GM18909 (cell line): ENCODE data around the gene ERICH2.

ENCODE experiments used
- ATAC-seq: cut with Tn5 transposase; IDR thresholded peaks from one replicate; pipeline ENCODE4 v1.9.1; 2021; ENCODE audit warnings: mild to moderate bottlenecking; ENCODE audit not compliant: unreplicated experiment, poor library complexity

The ERICH2 gene

DNA sequence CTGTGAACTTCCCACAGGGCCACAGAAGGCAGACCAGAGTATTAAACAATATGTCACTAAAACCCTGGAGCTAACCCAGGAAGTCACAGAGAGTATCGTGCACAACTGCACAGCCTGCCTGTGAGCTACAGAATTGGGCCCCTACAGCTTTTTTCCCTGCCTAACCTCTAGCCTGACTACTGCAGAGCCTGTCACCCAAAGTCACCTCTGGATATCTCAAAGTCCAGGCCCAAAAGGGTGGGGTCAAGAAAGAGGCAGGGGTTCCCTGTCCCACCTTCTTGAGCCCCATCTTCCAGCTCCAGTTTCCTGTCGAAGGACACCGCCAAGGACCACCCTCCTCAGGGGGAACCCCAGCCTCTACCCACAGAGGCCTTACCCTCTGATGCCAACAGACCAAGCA, 60.0 kb downstream of the ERICH2 start:
- no peak for ATAC-seq

DNA sequence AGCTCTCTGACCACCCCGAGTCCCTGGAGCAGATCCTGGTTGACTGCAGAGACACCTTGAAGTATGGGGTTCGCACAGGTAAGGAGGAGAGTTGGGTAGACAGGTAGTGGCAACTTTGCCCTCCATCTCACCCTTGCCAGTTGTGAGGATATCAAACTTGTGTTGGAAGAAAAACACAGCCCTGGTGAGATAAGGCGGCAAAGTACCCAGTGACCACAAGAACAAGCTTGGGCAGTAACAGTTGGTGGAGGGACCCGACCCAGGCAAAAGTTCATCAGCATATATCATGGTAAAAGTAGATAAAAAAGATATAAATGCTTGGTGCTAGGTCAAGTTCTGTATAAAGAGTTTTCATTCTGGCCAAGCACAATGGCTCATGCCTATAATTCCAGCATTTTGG, 60.9 kb downstream of the ERICH2 start:
- no peak for ATAC-seq

DNA sequence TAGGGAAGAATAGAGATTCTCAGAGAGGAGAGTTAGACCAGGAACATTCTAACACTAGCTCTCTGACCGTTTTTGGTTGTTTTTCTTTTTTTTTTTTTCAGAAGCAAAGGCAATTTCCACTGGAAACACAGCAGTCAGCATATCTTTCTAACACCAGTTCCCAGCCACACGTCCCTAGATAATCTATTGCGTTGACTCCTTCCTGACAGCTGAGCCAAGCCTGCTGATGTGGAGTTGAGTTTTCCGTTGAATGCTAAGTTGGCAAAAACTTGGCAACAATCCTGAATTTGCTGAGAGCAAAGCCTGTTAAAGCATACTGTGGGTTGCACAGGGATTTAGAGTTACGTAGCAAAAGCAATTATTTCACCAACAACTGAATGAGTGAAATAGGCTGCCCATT, 65.8 kb downstream of the ERICH2 start:
- no peak for ATAC-seq

DNA sequence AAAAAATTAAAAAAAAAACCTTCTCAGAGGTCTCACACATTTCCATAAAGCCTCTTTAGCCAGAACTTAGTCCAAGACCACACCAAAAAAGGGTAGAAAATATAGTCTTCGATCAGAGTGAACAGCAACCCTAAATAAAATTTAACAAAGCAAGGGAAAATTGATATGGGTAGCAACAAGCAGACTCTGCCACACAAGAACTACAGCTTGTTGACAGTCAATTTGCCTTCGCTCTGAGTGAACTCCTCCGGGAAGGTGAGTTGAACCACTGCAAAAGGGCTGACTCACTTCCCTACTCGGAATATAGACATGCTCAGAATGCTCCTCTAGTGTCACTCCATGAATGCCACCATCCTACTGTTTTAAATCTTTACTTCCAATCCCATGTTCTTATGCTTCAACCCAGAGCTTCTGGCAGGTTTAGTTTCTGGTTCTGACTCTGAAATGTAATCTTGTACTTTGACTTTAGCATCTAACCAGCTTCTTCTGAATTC, 70.6 kb downstream of the ERICH2 start:
- no peak for ATAC-seq

DNA sequence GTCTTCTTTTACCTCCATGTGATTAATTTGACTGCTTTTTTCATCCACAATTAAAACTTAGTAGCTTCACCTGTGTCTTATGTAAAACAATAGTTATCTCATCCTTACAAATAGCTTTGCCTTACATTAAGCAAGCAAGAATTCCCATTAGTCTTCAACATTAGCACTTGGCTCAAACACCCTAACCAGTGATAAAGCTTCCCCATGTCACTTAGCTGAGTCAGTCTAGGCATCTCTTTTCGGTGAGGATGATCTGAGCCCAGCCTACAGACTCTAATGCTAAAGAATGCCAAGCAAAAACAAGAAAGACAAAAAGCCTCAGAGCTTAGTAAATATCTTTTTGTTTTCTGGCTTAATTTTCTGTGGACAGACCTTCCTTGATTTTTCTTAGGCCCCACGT, 72.6 kb downstream of the ERICH2 start:
- no peak for ATAC-seq

DNA sequence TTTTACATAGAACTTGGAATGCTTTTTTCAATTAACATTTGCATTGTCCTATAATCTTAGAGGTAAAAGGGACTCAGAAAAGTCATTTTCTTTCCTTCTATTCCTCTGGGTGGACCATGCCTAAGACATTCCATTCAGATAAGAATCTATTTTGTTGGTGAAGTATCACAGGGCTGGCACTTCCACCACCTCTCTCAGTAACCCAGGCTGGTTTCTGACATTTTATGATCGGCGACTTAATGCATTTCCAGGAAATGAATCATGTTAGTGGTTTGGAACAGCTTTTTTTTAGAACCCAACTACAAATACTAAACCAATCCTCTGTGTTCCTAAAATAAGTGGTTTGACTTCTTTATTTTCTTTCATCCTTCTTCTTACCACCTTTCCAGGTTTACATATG, 73.5 kb downstream of the ERICH2 start:
- ATAC-seq = no peak

DNA sequence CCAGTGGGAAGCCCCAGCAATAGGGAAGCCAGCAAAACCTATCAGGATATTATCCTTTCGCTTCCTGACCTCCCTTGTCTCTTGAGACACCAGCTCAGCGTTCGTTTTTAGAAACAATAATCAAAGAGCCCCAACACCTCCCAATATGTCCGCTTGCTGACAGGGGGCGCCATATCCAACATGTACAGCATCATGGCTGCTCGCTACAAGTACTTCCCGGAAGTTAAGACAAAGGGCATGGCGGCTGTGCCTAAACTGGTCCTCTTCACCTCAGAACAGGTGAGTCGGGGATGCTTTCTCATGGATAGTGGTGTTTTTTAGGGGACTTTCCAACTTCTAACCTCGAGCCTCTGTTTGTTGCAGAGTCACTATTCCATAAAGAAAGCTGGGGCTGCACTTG, 75.2 kb downstream of the ERICH2 start:
- ATAC-seq = no peak

DNA sequence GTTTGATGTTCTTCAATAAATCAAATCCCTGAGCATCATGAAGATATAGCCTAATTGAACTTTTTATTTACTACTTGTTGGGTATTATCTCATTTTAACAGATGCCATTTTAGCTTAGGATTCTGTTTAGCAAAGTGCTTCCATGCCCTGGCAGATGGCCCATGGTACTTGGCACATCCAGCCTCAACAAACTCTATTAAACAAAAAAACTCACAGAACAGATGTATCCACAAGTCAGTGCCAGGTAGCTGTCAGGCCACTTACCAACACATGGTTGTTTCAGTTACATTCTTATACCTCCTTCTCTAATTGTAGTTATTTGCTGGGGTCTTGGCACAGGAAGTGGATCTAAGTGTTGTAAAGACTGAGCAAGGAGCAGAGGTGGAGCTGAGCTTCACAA, 76.1 kb downstream of the ERICH2 start:
- ATAC-seq = no peak

DNA sequence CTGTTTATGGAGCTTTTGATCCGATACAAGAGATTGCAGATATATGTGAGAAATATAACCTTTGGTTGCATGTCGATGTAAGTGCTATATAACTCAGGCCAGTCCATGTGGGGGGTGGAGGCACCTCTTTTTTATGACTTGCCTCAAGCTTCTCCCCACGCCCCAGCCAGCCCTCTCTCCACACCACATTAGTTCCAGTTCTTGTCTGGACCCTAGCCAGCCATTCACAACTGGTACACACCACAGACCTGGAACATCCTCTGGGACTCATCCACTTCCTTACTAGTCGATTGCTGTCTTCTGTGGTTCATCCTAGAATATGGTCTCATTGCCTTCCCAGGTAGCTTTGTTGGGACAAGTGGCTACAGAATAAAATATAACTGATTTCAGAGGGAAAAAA, 77.5 kb downstream of the ERICH2 start:
- ATAC-seq = no peak
